A549 treated with Mapracorat at 1 μM for 4 hours (cell line): ENCODE measurements around the gene SLC38A7. TPM values are rescaled to one million over a fixed set of nuclear protein-coding genes. Genes with fewer than 3 reads are reported as not detected.

ENCODE experiments used
- total RNA-seq: library from RNA; stranded (reverse); fragments of 200-300 nt; extraction: Qiagen RNA extraction; gene quantifications from 5 replicates; pipeline ENCODE4 v1.2.3, GENCODE V29; 2022

SLC38A7 gene
- 17.7 to 19.9 TPM (median 18.6 TPM) in 5 replicates for total RNA-seq

GRCh38 chr16:58684354-58685083 lies at the start of gene SLC38A7:
Gene SLC38A7 (minus strand): TSS chr16:58684770. CDS start chr16:58680126, 4,644 bp downstream.

GRCh38 chr16:58733671-58734458 lies 49.3 kb upstream of the SLC38A7 start, which contains the start of gene GOT2:
Gene GOT2 (minus strand): TSS chr16:58734316. CDS start chr16:58734228, 88 bp downstream.

GRCh38 chr16:58629733-58630640 lies 54.6 kb downstream of the SLC38A7 start, which contains the start of gene CNOT1:
Gene CNOT1 (minus strand): TSS chr16:58629826. CDS start chr16:58599337, 30,489 bp downstream.

Other genes starting within 250 kb of the SLC38A7 start
- gene NDRG4, start 184.6 kb downstream of the SLC38A7 start, total RNA-seq: 25.6 to 29.8 TPM (median 26.1 TPM) in 5 replicates
- gene SETD6, start 169.3 kb downstream of the SLC38A7 start, total RNA-seq: 10.0 to 16.7 TPM (median 14.3 TPM) in 5 replicates
- gene CNOT1, start 54.9 kb downstream of the SLC38A7 start, total RNA-seq: 110 to 166 TPM (median 122 TPM) in 5 replicates
- 166 to 179 TPM (median 168 TPM) in 5 replicates for gene GOT2, start 49.5 kb upstream of the SLC38A7 start, total RNA-seq